PC-9 (cell line): ENCODE results near the gene FCN2. TPM values are rescaled to one million over a fixed set of nuclear protein-coding genes. Genes with fewer than 3 reads are reported as not detected.

Source experiments
- BruUV-seq: library from RNA; stranded (reverse); fragments of 400-500 nt; replicated peaks from 2 replicates; lab custom pipeline; 2021; lab: Mats Ljungman, UMichigan
- CTCF ChIA-PET: fragments of 300-600 bp; sonication (Branson Sonifier 250); formaldehyde crosslinking; loops from one replicate; lab custom pipeline; 2022; ENCODE audit warnings: antibody characterized with exemption; lab: Charles Lee
- POLR2A ChIA-PET: fragments of 300-600 bp; sonication (Branson Sonifier 250); formaldehyde crosslinking; loops from one replicate; lab custom pipeline; 2022; ENCODE audit warnings: antibody characterized with exemption; ENCODE audit not compliant: unreplicated experiment; lab: Charles Lee
- DNase-seq, 2 experiments: peaks; one replicate each; pipeline versions ENCODE4 v3.0.0 to v3.0.0-alpha.2; 2015 to 2022; ENCODE audit warnings: mixed read lengths in 1 of 2
- H2AFZ ChIP-seq: fragments of 200-600 bp; sonication (generic); 2 replicates; pipeline ENCODE4 v1.8.1; 2017; ENCODE audit warnings: antibody characterized with exemption
- H3F3A ChIP-seq: fragments of 200-600 bp; sonication (generic); 2 replicates; pipeline ENCODE4 v1.8.1; 2017; ENCODE audit warnings: antibody characterized with exemption, mild to moderate bottlenecking, low read depth; ENCODE audit not compliant: insufficient read depth
- H3K27ac ChIP-seq: fragments of 200-600 bp; sonication (generic); 2 replicates; pipeline ENCODE4 v1.6.1; 2016; ENCODE audit warnings: mixed run types
- H3K27me3 ChIP-seq: fragments of 200-600 bp; sonication (generic); 2 replicates; pipeline ENCODE4 v1.6.1; 2016; ENCODE audit warnings: low read depth, mixed run types; ENCODE audit not compliant: insufficient read depth
- H3K36me3 ChIP-seq: fragments of 200-600 bp; sonication (generic); 2 replicates; pipeline ENCODE4 v1.6.1; 2016; ENCODE audit warnings: low read depth, mixed run types
- H3K4me1 ChIP-seq: fragments of 200-600 bp; sonication (generic); replicated peaks from 2 replicates; pipeline ENCODE4 v1.6.1; 2016; ENCODE audit warnings: mixed run types; ENCODE audit not compliant: insufficient read depth
- H3K4me2 ChIP-seq: fragments of 200-600 bp; sonication (generic); 2 replicates; pipeline ENCODE4 v1.6.1; 2017; ENCODE audit warnings: mixed run types
- H3K4me3 ChIP-seq: fragments of 200-600 bp; sonication (generic); 2 replicates; pipeline ENCODE4 v1.6.1; 2016; ENCODE audit warnings: mixed run types
- H3K79me2 ChIP-seq: fragments of 200-600 bp; sonication (generic); 2 replicates; pipeline ENCODE4 v1.6.1; 2017; ENCODE audit warnings: low read depth, mixed run types
- H3K9me2 ChIP-seq: fragments of 200-600 bp; sonication (generic); 2 replicates; pipeline ENCODE4 v1.8.1; 2017; ENCODE audit warnings: mild to moderate bottlenecking; ENCODE audit not compliant: insufficient read depth
- H3K9me3 ChIP-seq: fragments of 200-600 bp; sonication (generic); 2 replicates; pipeline ENCODE4 v1.8.1; 2016; ENCODE audit warnings: low read depth; ENCODE audit not compliant: insufficient read depth
- H4K20me1 ChIP-seq: fragments of 200-600 bp; sonication (generic); 2 replicates; pipeline ENCODE4 v1.8.1; 2017; ENCODE audit not compliant: insufficient read depth
- EZH2 ChIP-seq: fragments of 200-600 bp; sonication (generic); IDR thresholded peaks from 2 replicates; pipeline ENCODE4 v1.8.0; 2017; ENCODE audit warnings: antibody characterized with exemption, low read depth
- intact Hi-C: fragments of 100-400 bp; cut with micrococcal nuclease; formaldehyde crosslinking; loops from one replicate; pipeline ENCODE4 v1.10.0; 2022; ENCODE audit not compliant: unreplicated experiment
- total RNA-seq: library from RNA; stranded (reverse); gene quantifications from 2 replicates; pipeline ENCODE4 v1.2.3, GENCODE V29; 2021
- TF ChIP-seq, protein P1 (sequence below): fragments of 200-600 bp; sonication (generic); conservative IDR thresholded peaks from 2 replicates; pipeline ENCODE4 v1.6.1; 2017; ENCODE audit warnings: mixed run types, antibody characterized with exemption, mild to moderate bottlenecking, moderate library complexity

Gene FCN2
- total RNA-seq, 1 experiment from 2014 or later: not detected

GRCh38 chr9:134833294-134833880 is 47.2 kb upstream of the FCN2 start:
- no peaks in the 10 kb centered on the region for H3K9me3 ChIP-seq
- no peak overlapping the region for H3K4me2 ChIP-seq
- H3K4me3 ChIP-seq: no peak overlapping the region
- no peaks in the 10 kb centered on the region for H3K36me3 ChIP-seq
- H3K27me3 ChIP-seq: peaks cover 30% of the 10 kb centered on the region
- H3K9me2 ChIP-seq: no peaks in the 10 kb centered on the region
- no peaks in the 10 kb centered on the region for H3K79me2 ChIP-seq
- no peak overlapping the region for H3K27ac ChIP-seq
- no peak overlapping the region for H2AFZ ChIP-seq
- CTCF ChIA-PET: no interaction called here
- intact Hi-C loops: no loop called here
- H3F3A ChIP-seq: no peaks in the 10 kb centered on the region
- peaks cover 3% of the 10 kb centered on the region; the same call in 1 of the 2 replicates for H4K20me1 ChIP-seq
- DNase-seq: no peak
- no peaks in the 10 kb centered on the region for H3K4me1 ChIP-seq
- no TSS peak for BruUV-seq
- TF ChIP-seq, protein P1, sequence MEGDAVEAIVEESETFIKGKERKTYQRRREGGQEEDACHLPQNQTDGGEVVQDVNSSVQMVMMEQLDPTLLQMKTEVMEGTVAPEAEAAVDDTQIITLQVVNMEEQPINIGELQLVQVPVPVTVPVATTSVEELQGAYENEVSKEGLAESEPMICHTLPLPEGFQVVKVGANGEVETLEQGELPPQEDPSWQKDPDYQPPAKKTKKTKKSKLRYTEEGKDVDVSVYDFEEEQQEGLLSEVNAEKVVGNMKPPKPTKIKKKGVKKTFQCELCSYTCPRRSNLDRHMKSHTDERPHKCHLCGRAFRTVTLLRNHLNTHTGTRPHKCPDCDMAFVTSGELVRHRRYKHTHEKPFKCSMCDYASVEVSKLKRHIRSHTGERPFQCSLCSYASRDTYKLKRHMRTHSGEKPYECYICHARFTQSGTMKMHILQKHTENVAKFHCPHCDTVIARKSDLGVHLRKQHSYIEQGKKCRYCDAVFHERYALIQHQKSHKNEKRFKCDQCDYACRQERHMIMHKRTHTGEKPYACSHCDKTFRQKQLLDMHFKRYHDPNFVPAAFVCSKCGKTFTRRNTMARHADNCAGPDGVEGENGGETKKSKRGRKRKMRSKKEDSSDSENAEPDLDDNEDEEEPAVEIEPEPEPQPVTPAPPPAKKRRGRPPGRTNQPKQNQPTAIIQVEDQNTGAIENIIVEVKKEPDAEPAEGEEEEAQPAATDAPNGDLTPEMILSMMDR: no peak
- TF ChIP-seq EZH2: no peak
- POLR2A ChIA-PET: no interaction called here

DNA sequence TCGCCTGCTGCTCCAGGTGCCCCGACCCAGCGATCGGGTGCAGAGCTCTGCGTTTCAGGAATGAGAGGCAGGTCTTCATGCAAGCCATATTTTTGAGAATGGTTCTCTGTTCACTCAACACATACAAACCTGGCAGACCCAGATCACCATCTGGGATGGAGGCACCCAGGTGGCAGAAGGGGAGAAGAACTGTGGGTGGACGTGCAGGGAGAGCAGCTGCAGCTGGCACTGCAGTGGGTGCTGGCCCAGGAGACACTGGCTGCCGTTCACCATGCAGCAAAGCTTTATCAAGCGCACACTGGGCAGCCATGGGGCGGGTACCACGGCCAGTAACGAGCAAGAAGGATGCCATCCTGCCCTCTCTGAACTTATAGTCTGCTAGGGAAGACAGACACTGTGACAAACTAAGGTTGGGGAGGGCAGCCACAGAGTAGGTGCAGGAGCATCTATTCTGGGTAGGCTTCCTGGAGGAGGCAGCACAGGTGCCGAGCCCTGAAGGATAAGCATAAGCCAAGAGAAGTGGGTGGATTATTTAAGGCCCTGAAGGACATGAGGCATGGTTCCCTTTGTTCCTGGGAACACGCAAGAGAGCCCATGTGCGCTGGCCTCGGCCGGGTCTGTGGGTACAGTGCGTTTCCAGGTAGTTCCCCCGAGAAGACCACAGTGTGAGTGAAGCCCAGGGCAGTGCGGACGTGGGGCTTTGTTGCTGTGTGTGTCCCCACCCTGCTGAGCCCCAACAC is 46.2 kb upstream of the FCN2 start:
- intact Hi-C loops: no loop called here
- H3K27me3 ChIP-seq: peaks cover 36% of the 10 kb centered on the region
- H3K9me2 ChIP-seq: no peaks in the 10 kb centered on the region
- H4K20me1 ChIP-seq: peaks cover 3% of the 10 kb centered on the region; the same call in 1 of the 2 replicates
- no peak for DNase-seq
- BruUV-seq: no TSS peak
- no peak overlapping the region for H3K4me3 ChIP-seq
- H2AFZ ChIP-seq: no peak overlapping the region
- no peaks in the 10 kb centered on the region for H3K4me1 ChIP-seq
- TF ChIP-seq, protein P1: no peak
- no peak for TF ChIP-seq EZH2
- H3K4me2 ChIP-seq: no peak overlapping the region
- POLR2A ChIA-PET: no interaction called here
- H3K9me3 ChIP-seq: no peaks in the 10 kb centered on the region
- H3K79me2 ChIP-seq: no peaks in the 10 kb centered on the region
- H3K36me3 ChIP-seq: no peaks in the 10 kb centered on the region
- H3K27ac ChIP-seq: no peak overlapping the region
- CTCF ChIA-PET: no interaction called here
- no peaks in the 10 kb centered on the region for H3F3A ChIP-seq

DNA sequence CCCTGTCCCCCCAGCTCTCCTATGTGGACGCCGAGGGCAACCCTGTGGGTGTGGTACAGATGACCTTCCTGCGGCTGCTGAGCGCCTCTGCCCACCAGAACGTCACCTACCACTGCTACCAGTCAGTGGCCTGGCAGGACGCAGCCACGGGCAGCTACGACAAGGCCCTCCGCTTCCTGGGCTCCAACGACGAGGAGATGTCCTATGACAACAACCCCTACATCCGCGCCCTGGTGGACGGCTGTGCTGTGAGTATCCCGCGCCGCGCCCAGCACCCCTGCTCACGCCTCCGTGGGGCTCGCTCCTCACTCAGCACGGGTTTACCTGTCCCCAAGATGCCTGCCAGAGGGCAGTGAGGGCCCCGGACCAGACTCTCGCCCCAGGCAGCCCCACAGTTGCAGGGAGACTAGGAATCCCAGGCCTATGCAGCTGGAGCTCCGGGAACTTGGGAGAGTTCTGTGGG is 45.6 kb upstream of the FCN2 start:
- Histone ChIP-seq H2AFZ (no peak overlapping the region), H3K27me3 (peaks cover 36% of the 10 kb centered on the region), H3K4me3 (no peak overlapping the region), H3K27ac (no peak overlapping the region), H3K79me2 (no peaks in the 10 kb centered on the region), H3K9me3 (no peaks in the 10 kb centered on the region), H3K9me2 (no peaks in the 10 kb centered on the region), H3K36me3 (no peaks in the 10 kb centered on the region), H3K4me1 (no peaks in the 10 kb centered on the region), H3F3A (no peaks in the 10 kb centered on the region), H3K4me2 (no peak overlapping the region), H4K20me1 (peaks cover 3% of the 10 kb centered on the region; the same call in 1 of the 2 replicates)
- ChIA-PET POLR2A (no interaction called here), CTCF (no interaction called here)
- no peak for DNase-seq
- BruUV-seq: no TSS peak
- TF ChIP-seq, protein P1: no peak
- TF ChIP-seq EZH2: no peak
- intact Hi-C loops: no loop called here
